ENCODE measurements around the gene SERPINB6.

The SERPINB6 gene

DNA sequence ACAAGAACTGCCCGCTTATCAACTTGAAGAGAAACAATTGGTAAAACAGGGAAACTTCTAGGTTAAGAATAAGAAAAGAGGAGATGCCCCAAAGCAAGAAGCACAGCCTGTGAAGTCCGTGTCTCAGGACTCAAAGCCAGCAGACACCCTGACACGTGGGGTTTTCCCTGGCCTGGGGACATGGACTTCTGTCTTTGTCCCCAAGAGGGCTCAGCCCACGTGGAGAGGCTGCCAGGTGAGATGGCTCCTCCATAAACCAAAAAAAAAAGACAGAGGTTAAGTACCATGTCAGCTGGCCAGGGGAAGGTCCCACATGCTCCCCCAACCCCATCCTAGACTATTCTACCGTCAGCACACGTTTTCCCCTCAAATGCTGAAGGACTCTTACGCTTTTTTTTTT lies 9.9 kb downstream of the SERPINB6 start:
- intact Hi-C loops (cut with DNase I): no loop called here
- peak in 1 of 10 donors; percentile 31 for DNase-seq

DNA sequence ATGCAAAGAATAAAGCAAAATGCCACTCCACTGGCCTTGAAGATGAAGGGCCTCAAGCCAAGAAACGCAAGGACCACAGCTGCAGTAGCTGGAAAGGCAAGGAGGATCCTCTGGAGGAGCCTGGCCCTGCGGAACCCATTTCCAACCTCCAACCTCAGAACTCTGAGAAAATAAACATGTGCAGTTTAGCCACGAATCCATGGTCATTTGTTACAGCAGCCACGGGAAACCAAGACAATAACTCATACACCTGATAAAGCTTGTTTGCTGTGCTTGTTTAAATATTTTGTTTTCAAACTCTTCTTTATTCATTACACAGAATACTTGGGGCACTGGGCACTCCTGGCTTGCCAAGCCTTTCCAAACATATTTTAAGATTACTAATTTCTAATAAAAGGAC lies 10.4 kb downstream of the SERPINB6 start:
- peak in 1 of 10 donors; percentile 44 for DNase-seq
- intact Hi-C loops (cut with DNase I): no loop called here

DNA sequence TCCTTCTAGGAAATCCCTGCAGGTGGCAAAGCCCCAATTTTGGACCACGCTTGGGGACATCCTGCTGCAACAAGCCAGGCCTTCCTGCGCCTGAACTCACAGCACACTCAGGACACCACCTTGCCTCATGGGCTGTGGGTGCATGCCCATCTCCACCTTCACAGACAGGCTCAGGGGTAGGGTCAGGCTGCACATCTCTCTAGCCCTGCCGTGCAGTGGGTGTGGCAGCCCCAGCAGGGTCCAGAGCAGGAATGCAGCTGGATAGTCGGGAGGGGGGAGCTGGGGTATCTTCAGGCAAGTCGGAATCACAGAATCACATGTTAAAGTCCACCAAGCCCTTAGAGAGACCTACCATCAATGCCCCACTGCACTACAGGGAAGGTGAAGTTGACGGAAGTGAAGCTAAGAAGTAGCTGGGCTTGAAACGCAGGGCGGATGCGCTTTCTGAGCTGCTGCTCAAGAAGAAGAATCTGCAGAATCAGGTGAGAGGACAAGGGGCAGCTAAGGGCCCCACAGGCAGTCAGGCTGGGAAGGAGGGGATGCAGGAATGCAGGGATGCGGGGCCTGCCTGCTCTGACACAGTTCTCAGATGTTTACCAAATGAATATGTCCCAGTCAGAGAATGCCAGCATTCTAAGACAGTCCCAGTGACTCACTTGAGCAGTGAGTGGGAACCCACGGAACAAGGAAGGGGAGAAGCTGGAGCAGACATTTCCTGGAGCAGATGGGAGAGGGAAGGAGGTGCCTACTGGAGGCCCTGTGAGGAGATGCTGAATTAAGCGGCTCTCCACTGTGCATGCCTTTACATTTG lies 11.3 kb downstream of the SERPINB6 start:
- peak in 2 of 10 donors; percentile 44 to 86 for DNase-seq
- intact Hi-C loops (cut with DNase I): no loop called here

DNA sequence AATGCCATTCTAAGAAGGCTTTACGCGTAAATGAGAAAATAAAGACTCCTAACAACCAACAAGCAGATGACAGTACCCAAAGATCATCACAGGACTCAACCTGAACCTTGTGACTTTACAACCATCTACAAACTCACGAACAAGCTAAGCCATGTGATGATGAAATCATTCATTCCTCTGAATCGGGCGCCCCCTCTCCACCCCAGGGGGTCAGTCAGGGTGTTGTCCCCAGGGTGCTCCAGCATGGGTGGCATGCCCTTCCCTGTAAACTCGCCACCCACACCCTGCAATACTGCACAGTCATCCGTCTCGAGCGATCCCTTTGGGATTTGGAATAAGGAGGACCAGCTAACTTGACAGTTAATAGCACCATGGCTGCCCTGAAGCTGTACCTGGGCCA lies 12.6 kb downstream of the SERPINB6 start:
- intact Hi-C loops (cut with DNase I): no loop called here
- DNase-seq: peak in 1 of 10 donors; percentile 45

DNA sequence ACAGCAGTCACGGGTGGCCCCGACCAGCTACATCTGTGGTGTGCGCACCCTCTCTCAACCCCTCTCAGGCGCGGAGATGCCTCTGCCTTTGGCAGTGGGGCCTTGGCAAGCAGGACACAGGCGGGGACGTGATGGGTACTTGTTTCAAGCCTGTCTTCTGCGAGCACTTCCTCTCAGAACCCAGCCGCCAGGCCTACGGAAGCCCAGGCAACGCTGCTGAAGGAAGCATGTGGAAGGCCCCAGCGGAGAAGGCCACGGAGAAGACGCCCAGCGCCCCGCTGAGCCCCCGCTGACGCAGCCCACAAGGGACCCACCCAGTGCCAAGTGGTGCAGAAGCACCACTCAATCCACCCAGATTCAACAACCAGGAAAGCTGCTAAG lies 13.0 kb downstream of the SERPINB6 start:
- intact Hi-C loops (cut with DNase I): no loop called here
- peak in 1 of 10 donors; percentile 87 for DNase-seq

DNA sequence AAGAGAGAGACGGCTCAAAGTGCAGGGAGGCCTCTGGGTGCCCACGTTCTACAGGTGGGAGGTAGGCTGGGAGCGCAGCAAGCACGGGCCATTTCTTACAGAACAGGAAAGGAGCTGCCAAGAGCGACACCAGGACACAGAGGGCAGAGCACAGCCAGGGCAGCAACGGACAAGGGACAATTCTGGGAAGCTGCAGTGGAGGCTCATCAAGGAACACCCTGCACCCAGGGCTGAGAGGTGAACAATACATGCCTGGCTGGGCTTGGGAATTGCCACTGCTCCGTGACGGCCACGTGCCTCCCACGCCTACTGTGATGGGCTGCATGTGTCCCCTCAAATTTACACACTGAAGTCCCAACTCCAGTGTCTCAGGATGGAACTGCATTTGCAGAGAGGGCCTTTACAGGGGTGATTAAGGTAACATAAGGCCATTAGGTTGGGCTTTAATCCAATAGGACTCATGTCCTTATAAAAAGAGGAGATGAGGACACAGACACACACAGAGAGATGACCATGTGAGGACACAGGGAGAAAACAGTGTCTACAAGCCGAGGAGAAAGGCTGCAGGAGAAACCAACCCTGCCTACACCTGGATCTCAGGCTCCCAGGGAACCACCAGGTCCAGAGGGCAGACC lies 13.6 kb downstream of the SERPINB6 start:
- intact Hi-C loops (cut with DNase I): no loop called here
- peak in 1 of 10 donors; percentile 68 for DNase-seq

DNA sequence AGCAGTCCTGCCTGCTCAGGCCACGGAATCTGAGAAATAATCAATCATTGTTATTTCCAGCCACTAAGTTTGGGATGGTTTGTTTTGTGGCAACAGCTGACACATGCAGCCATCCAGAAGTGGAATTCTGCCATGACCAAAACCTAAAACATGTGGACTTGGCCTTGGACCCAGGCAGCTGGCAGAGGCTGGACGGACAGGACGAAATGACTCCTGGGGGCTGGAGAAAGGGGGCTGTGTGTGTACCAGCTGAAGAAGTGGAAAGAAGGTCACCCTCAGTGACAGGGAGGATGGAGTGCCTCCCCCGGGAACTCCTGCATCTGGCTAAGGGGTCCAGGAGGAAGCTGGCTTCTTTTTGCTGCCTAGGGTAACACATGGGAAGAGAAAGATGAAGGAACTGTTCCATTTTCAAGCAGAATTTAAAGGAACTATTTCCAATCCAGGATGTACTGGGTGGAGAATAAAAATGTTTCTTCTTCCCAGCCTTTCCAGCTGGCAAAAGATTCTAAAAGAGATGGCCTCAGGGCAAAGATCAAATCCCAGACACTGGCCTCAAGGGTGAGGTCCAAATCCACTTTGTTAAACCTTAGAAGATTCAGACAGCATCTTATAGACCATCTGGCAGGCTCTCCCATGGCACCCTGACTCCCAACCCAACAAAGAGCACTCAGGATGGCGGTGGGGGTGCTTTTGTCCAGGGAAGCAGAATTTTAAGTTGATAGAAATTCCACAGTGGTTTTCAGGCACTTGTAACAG lies 14.3 kb downstream of the SERPINB6 start:
- intact Hi-C loops (cut with DNase I): no loop called here
- peak in 1 of 10 donors; percentile 44 for DNase-seq

DNA sequence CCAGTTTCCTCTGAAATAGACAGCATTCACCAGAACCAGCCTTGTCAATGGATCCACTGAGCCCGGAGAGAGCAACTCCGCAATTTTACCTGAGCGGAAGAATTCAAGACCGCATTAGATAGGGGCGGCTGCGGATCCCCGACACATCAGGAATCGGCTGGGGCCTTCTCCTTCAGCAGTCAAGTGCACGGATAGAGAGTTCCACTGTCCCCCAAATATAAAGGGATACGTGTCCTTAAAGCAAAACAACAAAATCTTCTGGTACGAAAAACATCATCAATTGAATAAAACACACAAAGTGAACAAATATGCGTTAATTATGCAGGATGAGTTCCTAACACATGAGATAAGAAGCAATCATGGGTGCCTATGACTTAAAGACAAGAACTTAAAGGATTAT lies 18.3 kb downstream of the SERPINB6 start:
- intact Hi-C loops (cut with DNase I): no loop called here
- DNase-seq: no peak

DNA sequence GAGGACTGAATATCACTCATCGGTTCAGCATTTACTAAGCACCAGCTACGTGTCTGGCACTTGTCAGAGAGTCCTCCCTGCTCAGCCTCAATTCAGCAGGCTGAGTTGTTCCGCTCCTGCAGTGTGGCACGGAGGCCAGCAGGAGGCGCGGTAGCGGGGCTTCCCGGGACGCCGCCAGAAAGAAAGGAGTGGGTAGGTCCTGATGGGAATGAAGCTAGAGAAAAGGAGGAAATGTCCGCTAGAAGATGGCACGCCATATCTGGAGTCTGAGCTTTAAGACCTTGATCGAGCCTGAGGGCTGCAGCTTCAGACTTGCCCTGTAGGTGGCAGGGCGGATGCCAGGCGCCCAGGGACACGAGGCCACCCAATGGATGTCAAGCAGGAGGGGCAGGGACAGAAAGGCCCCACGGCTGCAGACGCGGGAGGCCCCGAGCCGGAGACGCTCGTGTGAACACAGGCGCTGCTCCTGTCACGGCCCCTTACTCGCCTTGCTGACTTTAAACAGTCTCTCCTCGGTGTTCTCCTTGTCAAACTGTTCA lies 18.7 kb downstream of the SERPINB6 start:
- intact Hi-C loops (cut with DNase I): loop anchor here (1.0 kb wide), 1 partner anchor 36 kb away; no protein-coding TSS in a partner anchor
- peak; percentile 36 to 95 (median 64) for DNase-seq

DNA sequence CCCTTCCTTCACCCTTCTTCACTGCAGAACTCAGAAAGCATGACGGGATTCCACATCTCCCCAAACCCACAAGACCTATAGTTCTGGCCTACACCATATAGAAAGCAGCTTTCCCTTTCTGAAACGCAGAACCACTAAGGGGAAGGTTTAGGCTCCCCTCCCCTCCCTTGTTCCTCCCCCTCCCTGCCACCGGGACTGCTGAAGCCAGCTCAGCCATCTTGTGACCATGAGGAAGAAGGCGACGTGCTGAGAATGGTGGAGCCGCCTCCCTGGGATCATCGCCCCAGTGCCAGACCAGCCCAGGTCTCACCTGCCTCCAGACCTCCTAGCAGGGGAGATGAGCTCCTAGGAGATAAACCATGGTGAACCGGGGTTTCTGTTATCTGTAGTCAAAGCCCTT lies 19.6 kb downstream of the SERPINB6 start:
- intact Hi-C loops (cut with DNase I): loop anchor here (1.0 kb wide), 1 partner anchor 37 kb away; no protein-coding TSS in a partner anchor

DNA sequence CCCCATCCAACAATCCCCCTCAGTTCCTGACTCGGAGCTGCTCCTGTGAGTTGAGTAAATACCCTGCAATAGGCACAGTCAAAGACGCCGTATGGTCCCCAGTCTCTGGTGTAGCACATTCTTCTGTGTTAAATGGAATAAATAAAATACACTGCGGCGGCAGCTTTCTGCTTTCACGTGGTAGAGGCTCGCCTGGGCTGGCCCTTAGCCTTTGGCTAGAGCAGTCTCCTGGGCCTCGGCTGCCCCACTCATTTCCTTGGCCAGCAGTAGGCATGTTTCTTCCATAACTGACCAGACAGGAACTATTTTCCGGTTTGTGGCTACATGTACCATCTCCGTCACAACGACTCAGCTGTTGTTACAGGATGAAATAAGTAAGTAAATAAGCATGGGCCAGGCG lies 20.7 kb downstream of the SERPINB6 start:
- intact Hi-C loops (cut with DNase I): no loop called here
- DNase-seq: peak in 1 of 10 donors; percentile 76

More for the DNA sequence above, 19.6 kb downstream of the SERPINB6 start:
- peak in 2 of 10 donors; percentile 34 to 85 for DNase-seq

DNA sequence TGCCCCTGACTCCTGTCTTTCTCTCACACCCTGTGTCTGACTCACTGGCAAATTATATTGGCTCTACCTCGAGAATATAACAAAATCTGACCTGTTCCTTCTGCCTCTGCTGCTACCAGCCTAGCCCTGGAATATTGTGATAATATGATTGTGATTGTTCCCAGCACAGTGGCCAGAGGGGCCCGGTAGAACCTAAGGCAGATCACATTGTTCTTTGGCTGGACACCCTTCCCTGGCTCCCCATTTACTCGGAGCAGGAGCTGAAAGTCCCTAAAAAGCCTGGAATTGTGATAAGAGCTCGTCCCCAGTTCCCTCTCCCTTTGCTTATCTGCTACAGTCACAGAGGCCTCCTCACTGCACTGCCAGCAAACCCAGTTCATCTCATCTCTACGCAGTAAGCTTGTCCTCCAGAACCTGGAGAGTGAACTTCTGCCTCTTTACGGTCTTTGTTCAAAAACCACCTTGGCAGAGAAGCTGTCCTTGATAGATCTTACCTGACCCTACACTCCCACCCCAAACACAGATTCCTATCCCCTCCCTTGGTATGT lies 21.8 kb downstream of the SERPINB6 start:
- intact Hi-C loops (cut with DNase I): no loop called here
- peak in 1 of 10 donors; percentile 16 for DNase-seq

DNA sequence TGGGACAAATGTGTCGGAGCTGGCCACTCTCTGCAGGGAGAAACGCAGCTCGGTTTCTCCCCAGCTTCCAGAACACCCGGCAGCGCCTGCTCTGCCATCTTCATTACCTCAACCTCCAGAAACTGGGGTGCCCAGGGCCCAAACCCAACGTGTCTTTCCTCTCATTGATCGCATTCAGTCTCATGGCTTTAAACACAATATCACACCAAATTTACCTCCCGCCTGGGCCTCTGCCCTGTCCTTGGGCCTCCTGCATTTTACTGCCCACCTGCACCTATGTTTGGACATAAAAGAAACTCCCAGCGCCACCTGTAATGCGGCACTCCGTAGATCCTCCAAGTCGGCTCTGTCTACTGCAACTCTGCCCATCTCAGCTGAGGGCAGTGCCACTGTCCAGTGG lies 22.2 kb downstream of the SERPINB6 start:
- intact Hi-C loops (cut with DNase I): no loop called here
- peak in 1 of 10 donors; percentile 57 for DNase-seq

DNA sequence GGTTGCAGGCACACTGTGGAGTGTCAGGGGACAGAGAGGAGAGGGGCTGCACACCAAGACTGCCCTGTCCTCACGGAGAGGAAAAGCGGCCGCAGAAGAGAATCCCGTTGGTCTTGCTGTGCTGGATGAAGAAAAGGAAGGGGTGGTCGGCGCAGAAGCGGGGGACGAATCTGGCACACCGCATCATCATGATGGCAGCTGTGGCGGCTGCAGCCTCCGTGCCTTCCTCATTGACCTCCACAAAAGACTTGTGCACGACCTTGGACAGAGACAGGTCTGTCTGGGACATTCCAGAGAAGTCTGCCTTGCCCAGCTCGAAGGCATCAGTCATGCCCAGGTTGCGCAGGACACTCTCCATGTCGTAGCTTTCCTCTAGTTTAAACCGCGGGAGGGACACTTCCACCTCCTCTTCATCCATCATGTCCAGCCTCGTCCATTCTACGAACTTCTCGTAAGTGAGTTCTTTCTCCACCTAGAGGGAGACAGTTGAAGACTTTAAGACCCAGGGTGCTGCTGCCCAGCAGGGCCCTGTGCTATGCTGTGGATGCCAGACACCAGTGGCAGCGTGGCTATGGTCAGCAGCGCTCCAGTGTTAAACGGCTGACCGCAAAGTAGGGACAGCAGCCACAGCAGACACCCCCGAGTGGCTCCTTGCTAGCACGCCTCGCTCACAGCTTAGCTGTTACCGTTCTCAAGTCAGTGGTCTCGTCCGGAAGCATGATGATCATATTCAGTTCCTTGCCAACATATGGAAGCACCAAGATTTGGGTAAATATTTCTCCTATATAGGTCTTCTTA lies 22.9 kb downstream of the SERPINB6 start:
- peak in 1 of 10 donors; percentile 67 for DNase-seq
- intact Hi-C loops (cut with DNase I): no loop called here

DNA sequence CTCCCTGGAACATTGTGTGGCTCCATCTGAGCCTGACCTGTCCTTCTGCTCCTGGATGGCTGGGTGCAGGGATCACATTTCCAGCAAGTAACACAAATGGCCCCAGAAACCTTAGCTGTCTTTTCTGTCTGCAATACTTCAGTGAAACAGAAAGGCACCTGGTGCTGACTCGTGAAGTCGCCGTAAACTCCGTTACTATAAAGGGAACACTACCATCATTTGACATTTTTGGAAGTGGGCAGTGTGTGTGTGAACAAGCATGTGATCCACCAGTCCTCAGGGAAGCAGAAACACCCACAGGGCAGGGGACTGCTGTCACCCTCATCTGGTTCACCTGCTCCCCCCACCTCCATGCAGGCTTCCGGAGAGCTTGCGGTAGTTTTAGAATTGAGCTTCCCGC lies 23.9 kb downstream of the SERPINB6 start:
- DNase-seq: peak in 1 of 10 donors; percentile 38
- intact Hi-C loops (cut with DNase I): no loop called here

DNA sequence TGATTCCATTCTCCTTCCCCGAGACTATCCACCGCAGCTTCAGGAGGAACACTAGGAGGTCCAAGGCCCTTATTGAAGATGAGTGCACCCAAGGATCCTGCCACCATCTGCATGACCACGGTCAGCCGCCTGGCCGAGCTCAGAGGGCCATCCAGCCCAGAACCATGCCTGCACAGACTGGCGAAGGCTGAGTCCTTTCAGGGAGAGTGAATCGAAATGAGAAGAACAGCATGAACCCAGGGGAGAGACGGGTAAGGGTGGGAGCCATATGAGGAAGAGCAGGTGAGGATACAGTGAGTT lies 26.3 kb downstream of the SERPINB6 start:
- intact Hi-C loops (cut with DNase I): no loop called here
- peak in 1 of 10 donors; percentile 48 for DNase-seq

DNA sequence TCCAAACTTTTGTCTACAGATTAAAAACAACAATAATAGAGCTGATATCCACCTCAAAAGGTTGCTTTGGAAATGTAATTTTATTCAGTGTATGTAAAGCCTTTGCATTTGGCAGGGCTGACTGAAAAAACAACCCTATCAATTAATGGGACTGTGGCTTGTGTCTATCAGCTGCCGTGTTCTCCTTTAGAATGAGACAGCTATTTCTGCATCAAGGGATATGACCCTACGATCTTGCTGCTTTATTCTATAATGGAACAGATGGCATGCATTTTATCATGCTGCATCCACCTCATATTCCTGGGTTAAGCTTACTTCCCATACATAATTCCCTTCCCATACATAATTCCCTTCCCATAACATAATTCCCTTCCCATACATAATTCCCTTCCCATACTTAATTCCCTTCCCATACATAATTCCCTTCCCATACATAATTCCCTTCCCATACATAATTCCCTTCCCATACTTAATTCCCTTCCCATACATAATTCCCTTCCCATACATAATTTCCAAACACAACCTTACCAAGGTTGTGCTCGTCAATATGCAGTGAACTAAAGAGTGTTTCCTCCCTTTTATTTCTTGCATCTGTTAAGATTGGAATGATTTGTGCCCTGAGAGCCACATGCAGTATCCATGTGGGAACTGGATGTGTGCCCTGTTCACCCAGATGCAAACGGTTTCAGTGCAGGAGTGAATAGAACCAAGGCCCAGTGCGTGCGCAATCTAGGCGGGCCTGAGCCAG lies 26.8 kb downstream of the SERPINB6 start:
- intact Hi-C loops (cut with DNase I): no loop called here

DNA sequence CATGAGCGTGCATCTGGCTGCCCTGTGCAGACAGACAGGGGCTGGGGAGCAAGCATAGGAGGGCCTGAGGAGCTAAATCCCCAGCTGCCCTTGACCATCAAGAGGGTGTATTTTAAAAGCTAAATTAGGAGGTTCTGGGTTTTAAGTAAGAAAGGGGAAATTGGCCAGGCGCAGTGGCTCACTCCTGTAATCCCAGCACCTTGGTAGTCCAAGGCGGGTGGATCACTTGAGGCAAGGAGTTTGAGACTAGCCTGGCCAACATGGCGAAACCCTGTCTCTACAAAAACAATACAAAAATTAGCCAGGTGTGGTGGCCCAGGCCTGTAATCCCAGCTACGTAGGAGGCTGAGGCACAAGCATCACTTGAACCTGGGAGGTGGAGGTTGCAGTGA lies 27.8 kb downstream of the SERPINB6 start:
- DNase-seq: peak in 1 of 10 donors; percentile 69
- intact Hi-C loops (cut with DNase I): no loop called here

More for the DNA sequence above, 26.8 kb downstream of the SERPINB6 start:
- no peak for DNase-seq

DNA sequence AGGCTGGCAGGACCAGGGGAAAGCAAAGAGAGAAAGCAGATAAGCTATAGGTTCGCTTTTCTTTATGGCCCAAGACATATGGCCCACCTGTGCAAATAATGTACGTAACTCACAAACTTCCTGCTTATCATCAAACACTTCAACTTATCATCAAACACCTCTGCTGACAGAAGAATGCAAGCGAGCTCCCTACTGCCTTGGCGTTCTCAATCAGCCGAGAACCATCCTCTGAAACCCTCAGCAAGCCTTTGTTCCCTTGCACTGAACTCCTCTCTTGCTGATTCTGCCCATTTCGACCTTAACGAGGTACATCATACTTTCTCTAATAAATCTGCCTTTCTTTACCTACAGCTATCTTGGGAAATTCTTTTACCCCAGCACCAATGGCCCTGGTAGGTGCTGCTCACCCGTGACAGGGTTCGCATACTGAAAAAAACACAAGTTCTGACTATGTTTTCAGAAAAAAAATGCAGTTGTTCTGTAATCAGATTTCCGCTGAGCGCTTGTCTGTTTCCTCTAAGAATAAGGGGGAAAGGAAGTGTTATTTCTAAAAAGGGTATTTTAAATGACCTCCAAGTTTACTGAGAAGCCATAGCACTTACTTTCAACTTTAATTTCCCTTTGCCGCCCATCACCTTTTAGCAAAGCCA lies 28.3 kb downstream of the SERPINB6 start:
- intact Hi-C loops (cut with DNase I): no loop called here

More for the DNA sequence above, 28.3 kb downstream of the SERPINB6 start:
- no peak for DNase-seq
